ENCODE data around the gene CLEC4F. TPM values are rescaled to one million over a fixed set of nuclear protein-coding genes. Genes with fewer than 3 reads are reported as not detected.

Gene CLEC4F
- total RNA-seq, 1 donor from 2014 or later, result not detected

GRCh38 chr2:70797506-70797905 is 22.9 kb downstream of the CLEC4F start:
- CTCF ChIA-PET, result interaction anchor here (0.9 kb wide), 1 partner anchor 10 kb away, joined by 3 read pairs; no protein-coding TSS in a partner anchor
- Mint-ChIP-seq H3K4me1 (no peaks in the 10 kb centered on the region), H3K9me3 (peaks cover 9% of the 10 kb centered on the region), H3K27ac (no peak overlapping the region), H3K27me3 (peaks cover 34% of the 10 kb centered on the region), H3K4me3 (no peak overlapping the region), H3K36me3 (ENCODE audit: low read depth) (no peaks in the 10 kb centered on the region)
- no peak for TF ChIP-seq CTCF (IDR thresholded peaks at IDR 0.05)
- intact Hi-C loops (cut with micrococcal nuclease), result no loop called here
- no peak for ATAC-seq (ENCODE audit: low read depth)
- POLR2A ChIA-PET, result no interaction called here
- DNase-seq, result no peak

- no peak for TF ChIP-seq CTCF (IDR thresholded peaks at IDR 0.05)
- POLR2A ChIA-PET, result no interaction called here
- Mint-ChIP-seq H3K9me3 (peaks cover 9% of the 10 kb centered on the region), H3K4me3 (no peak overlapping the region), H3K4me1 (no peaks in the 10 kb centered on the region), H3K27me3 (peaks cover 40% of the 10 kb centered on the region), H3K36me3 (ENCODE audit: low read depth) (no peaks in the 10 kb centered on the region), H3K27ac (no peak overlapping the region)
- DNase-seq (no peak), ATAC-seq (ENCODE audit: low read depth) (no peak)
- CTCF ChIA-PET, result no interaction called here
- intact Hi-C loops (cut with micrococcal nuclease), result no loop called here
These were observed 24.1 kb downstream of the CLEC4F start for GRCh38 chr2:70796262-70796661.

- peaks cover 9% of the 10 kb centered on the region for H3K9me3 Mint-ChIP-seq
- no peak overlapping the region for H3K4me3 Mint-ChIP-seq
- ATAC-seq (ENCODE audit: low read depth) (no peak), DNase-seq (no peak)
- no peaks in the 10 kb centered on the region for H3K4me1 Mint-ChIP-seq
- H3K27ac Mint-ChIP-seq, result no peak overlapping the region
- TF ChIP-seq CTCF (IDR thresholded peaks at IDR 0.05), result no peak
- H3K27me3 Mint-ChIP-seq, result peaks cover 44% of the 10 kb centered on the region
- intact Hi-C loops (cut with micrococcal nuclease), result no loop called here
- ChIA-PET POLR2A (no interaction called here), CTCF (no interaction called here)
- no peaks in the 10 kb centered on the region for H3K36me3 Mint-ChIP-seq (ENCODE audit: low read depth)
These were observed 25.0 kb downstream of the CLEC4F start for GRCh38 chr2:70795164-70795995.

GRCh38 chr2:70793450-70793849 is 26.9 kb downstream of the CLEC4F start:
- intact Hi-C loops (cut with micrococcal nuclease), result no loop called here
- ChIA-PET POLR2A (no interaction called here), CTCF (no interaction called here)
- Mint-ChIP-seq H3K4me3 (no peak overlapping the region), H3K36me3 (ENCODE audit: low read depth) (no peaks in the 10 kb centered on the region), H3K27ac (no peak overlapping the region), H3K4me1 (peaks cover 6% of the 10 kb centered on the region), H3K27me3 (peaks cover 42% of the 10 kb centered on the region), H3K9me3 (peaks cover 4% of the 10 kb centered on the region)
- no peak for ATAC-seq (ENCODE audit: low read depth)
- no peak for DNase-seq
- TF ChIP-seq CTCF (IDR thresholded peaks at IDR 0.05), result no peak

DNA sequence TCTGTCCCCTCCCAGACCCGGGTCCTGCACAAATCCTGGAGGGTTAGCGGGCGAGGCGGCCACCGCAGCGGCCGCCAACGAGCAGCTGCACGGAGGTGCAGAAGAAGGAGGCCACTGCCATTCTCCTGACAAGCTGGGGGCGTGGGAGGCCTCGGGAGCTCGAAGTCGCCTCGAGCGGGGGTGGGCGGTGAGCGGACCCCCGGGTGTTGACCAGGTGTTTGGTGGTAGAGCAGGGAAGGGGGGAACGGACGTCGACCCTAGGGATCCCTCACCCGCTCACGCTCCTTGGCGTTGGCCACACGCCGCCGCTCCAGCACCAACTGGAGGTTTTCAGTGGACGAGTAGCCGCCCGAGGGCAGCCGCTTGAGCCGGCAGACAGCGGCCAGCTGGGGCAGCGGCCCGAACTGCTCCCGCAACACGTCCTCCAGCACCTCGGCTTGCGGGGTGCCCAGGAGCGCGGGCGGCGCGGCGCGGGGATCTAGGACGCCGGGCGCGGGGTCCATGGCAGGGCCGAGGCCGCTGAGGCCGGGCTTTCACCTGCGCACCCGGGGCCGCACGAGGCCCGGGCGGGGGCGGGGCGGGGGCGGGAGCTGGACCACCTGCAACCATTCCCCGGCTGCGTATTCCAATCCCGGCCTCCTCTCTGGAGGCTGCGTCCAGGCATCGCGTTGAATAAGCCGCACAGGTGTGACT is 30.1 kb downstream of the CLEC4F start, which contains the start of gene FIGLA:
FIGLA (minus strand) TSS at position 508 of the 693 bp plus-strand sequence; CDS start at position 503, 5 bp downstream.
- CTCF ChIA-PET, result interaction anchor here (2.3 to 3.3 kb wide), 2 partner anchors 22 to 158 kb away, joined by 9 to 16 read pairs; partner anchors contain the start of gene ADD2
- peak within 1 kb of the TSS; percentile 80 for H3K4me3 Mint-ChIP-seq
- peaks cover 51% of the 10 kb centered on the region for H3K27me3 Mint-ChIP-seq
- H3K9me3 Mint-ChIP-seq, result no peaks in the 10 kb centered on the region
- intact Hi-C loops (cut with micrococcal nuclease), result no loop called here
- H3K27ac Mint-ChIP-seq, result no peak within 1 kb of the TSS
- DNase-seq (no peak), ATAC-seq (ENCODE audit: low read depth) (no peak)
- POLR2A ChIA-PET, result interaction anchor here (0.6 kb wide), 1 partner anchor 94 kb away, joined by 3 read pairs; no protein-coding TSS in a partner anchor
- TF ChIP-seq CTCF (IDR thresholded peaks at IDR 0.05), result no peak
- H3K36me3 Mint-ChIP-seq (ENCODE audit: low read depth), result no peaks in the 10 kb centered on the region
- peaks cover 6% of the 10 kb centered on the region for H3K4me1 Mint-ChIP-seq

Measured in activated B cell treated with CpG ODN at 0.5 μM for 24 hours (primary cell).